H1 (cell line): ENCODE results near the gene SPATS2L. TPM values are rescaled to one million over a fixed set of nuclear protein-coding genes. Genes with fewer than 3 reads are reported as not detected.

Experiments used
- ATF2 ChIP-seq: IDR thresholded peaks from 2 replicates; pipeline ENCODE4 v1.6.1; 2012; ENCODE audit warnings: low read length, inconsistent platforms
- polyA plus RNA-seq, 7 experiments: library from polyadenylated mRNA; depleted of rRNA in 3 of 7; stranded (reverse) in 5 of 7; unstranded in 2 of 7; fragments of >200 nt in 5 of 7; fragments of 200-250 nt in 2 of 7; gene quantifications; 1 replicate in 5 of 7; 2 replicates in 1 of 7; 4 replicates in 1 of 7; pipeline versions ENCODE4 v1.2.1 to v1.2.3, GENCODE V29; 2011 to 2013; ENCODE audit warnings: missing spikeins in 2 of 7, mixed read lengths in 2 of 7
- total RNA-seq: library from RNA; stranded (reverse); fragmentation: NEBNext Ultra II Directional; extraction: Animal tissue kit (Norgen Biotek cat#: 25700); gene quantifications from 2 replicates; pipeline ENCODE4 v1.2.1, GENCODE V29; 2021

SPATS2L gene
- total and polyA plus RNA-seq, 2 of the 8 experiments (the other 6 are each of a cell fraction or from before 2014, with no cell fraction given), result 67.3 to 189 TPM

DNA sequence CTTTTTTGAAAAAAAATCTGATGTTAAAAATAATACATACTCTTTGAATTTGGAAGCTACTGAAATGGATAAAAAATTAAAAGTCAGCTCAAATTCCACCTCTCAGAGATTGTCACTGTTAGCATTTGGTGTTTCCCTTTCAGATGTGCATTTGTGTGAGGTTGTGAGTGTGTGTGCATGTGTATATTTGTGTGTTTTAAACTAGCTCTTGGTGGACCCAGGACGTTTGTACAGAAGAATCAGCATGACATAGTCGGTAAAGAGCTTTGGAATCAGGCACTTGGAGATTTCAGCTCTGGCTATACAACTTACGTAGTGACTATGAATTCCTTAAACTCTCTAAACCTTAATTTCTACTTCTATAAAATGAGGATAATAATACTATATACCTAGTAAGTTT is 14.5 kb downstream of the SPATS2L start (continued):
- no peak for TF ChIP-seq ATF2
